Ovary (tissue), 9 donors: ENCODE results near the gene NUDT8. TPM values are rescaled to one million over a fixed set of nuclear protein-coding genes. Genes with fewer than 3 reads are reported as not detected.

Experiments
- DNase-seq, 5 donors: peaks; one replicate each; pipeline ENCODE4 v3.0.0-alpha.2; 2019 to 2020
- H3K27ac ChIP-seq, 2 donors: fragments of 200-600 bp; one replicate each; pipeline versions ENCODE4 v1.5.1 to v1.8.0; 2019 to 2022
- H3K27me3 ChIP-seq: fragments of 200-600 bp; one replicate; pipeline ENCODE4 v1.8.0; 2022
- H3K36me3 ChIP-seq: fragments of 200-600 bp; sonication (generic); one replicate; pipeline ENCODE4 v1.5.1; 2019
- H3K4me1 ChIP-seq: one replicate; pipeline ENCODE4 v1.8.1; 2013; ENCODE audit warnings: mild to moderate bottlenecking, moderate library complexity; ENCODE audit not compliant: insufficient read depth
- H3K4me3 ChIP-seq: fragments of 200-600 bp; sonication (generic); one replicate; pipeline ENCODE4 v1.5.1; 2017
- H3K9me3 ChIP-seq, 2 donors: fragments of 200-600 bp in 1 of 2; sonication (generic) in 1 of 2; one replicate each; pipeline versions ENCODE4 v1.5.1 to v1.8.1; 2013 to 2019; ENCODE audit warnings: mild to moderate bottlenecking in 1 of 2, moderate library complexity in 1 of 2
- CTCF ChIP-seq, 3 donors: fragments of 450-650 bp in 2 of 3; fragments of 200-600 bp in 1 of 3; IDR thresholded peaks; one replicate each; pipeline versions ENCODE4 v1.5.1 to v1.8.0; 2016 to 2022; ENCODE audit warnings: antibody characterized with exemption in 3 of 3, mild to moderate bottlenecking in 1 of 3
- EP300 ChIP-seq: sonication (generic); formaldehyde crosslinking; IDR thresholded peaks from one replicate; pipeline ENCODE4 v1.6.1; 2017; ENCODE audit warnings: antibody characterized with exemption
- POLR2A ChIP-seq: fragments of 450-650 bp; IDR thresholded peaks from one replicate; pipeline ENCODE4 v1.6.1; 2017; ENCODE audit warnings: antibody characterized with exemption, mild to moderate bottlenecking, moderate library complexity
- WGBS, 3 donors: extraction: QIAGEN DNeasy Blood & Tissue Kit in 1 of 3; methylation state at CpG; one replicate each; pipeline versions ENCODE4 v1.1.5 to v1.1.7; 2013 to 2017; 5-methylcytosine and 5-hydroxymethylcytosine counted together
- intact Hi-C, 4 donors: fragments of 100-400 bp; cut with DNase I; formaldehyde crosslinking; loops; one replicate each; pipeline versions ENCODE4 v1.11.0 to v1.15.1; 2022 to 2023
- polyA plus RNA-seq, 2 donors: library from polyadenylated mRNA; stranded (reverse); fragments of 200-250 nt in 1 of 2; fragments of 350-450 nt in 1 of 2; fragmentation: Illumina TruSeq in 1 of 2; extraction: RNeasy Lipid Tissue Mini Kit (QIAGEN cat#74804) in 1 of 2; gene quantifications; one replicate each; pipeline ENCODE4 v1.2.3, GENCODE V29; 2013 to 2014
- total RNA-seq, 7 donors: library from RNA; depleted of rRNA in 2 of 7; stranded (reverse); fragments of >200 nt in 2 of 7; fragmentation: NEBNext Ultra II Directional in 3 of 7; extraction: Animal tissue kit (Norgen Biotek cat#: 25700) in 3 of 7; gene quantifications; one replicate each; pipeline versions ENCODE4 v1.1.0 to v1.2.4, GENCODE V29; 2016 to 2023
- donor health status: DM: no; HTN: no; CAD: no; lungs with moderate emphysema.
- donor health status: DM: no; HTN: no; CAD: no.
- donor health status: Bipolar disorder and iron deficiency.
- donor health status: DM: yes; HTN: yes; CAD: no.
- donor health status: DM: no; HTN: no; CAD: no.
- donor health status: DM: yes; HTN: yes; CAD: no.

The NUDT8 gene
- total and polyA plus RNA-seq, 9 donors: 5.0 to 10.5 (median 7.3) TPM; not detected in 1

GRCh38 chr11:67664696-67665540 lies 35.2 kb upstream of the NUDT8 start:
- Histone ChIP-seq H3K27ac (no peak overlapping the region), H3K9me3 (no peaks in the 10 kb centered on the region), H3K36me3 (no peaks in the 10 kb centered on the region), H3K4me1 (no peaks in the 10 kb centered on the region), H3K27me3 (no peaks in the 10 kb centered on the region), H3K4me3 (no peak overlapping the region)
- WGBS, 3 donors: 86 to 88% (median 87%) methylated on average over 24 to 33 of the region's 33 CpGs
- DNase-seq: no peak
- intact Hi-C loops: no loop called here
- TF ChIP-seq EP300 (no peak), POLR2A (no peak), CTCF (IDR thresholded peaks at IDR 0.05) (no peak)

- no peak overlapping the region for H3K4me3 ChIP-seq
- H3K4me1 ChIP-seq: no peaks in the 10 kb centered on the region
- 84 to 100% (median 90%) methylated on average over 5 to 16 of the region's 16 CpGs for WGBS, 3 donors
- intact Hi-C loops: no loop called here
- H3K27ac ChIP-seq: no peak overlapping the region
- TF ChIP-seq CTCF (IDR thresholded peaks at IDR 0.05) (no peak), EP300 (no peak)
- DNase-seq: no peak
- H3K9me3 ChIP-seq: no peaks in the 10 kb centered on the region
- H3K36me3 ChIP-seq: no peaks in the 10 kb centered on the region
- no peaks in the 10 kb centered on the region for H3K27me3 ChIP-seq
These were observed 34.5 kb upstream of the NUDT8 start for GRCh38 chr11:67664213-67664585.

GRCh38 chr11:67663532-67664212 lies 33.9 kb upstream of the NUDT8 start:
- WGBS, 3 donors: 81 to 84% (median 83%) methylated on average over 22 of the region's 22 CpGs
- Histone ChIP-seq H3K9me3 (no peaks in the 10 kb centered on the region), H3K4me1 (no peaks in the 10 kb centered on the region), H3K27ac (no peak overlapping the region), H3K4me3 (no peak overlapping the region), H3K27me3 (no peaks in the 10 kb centered on the region), H3K36me3 (no peaks in the 10 kb centered on the region)
- no peak for TF ChIP-seq POLR2A
- no peak for TF ChIP-seq EP300
- TF ChIP-seq CTCF (IDR thresholded peaks at IDR 0.05): no peak
- intact Hi-C loops: no loop called here
- DNase-seq: no peak

GRCh38 chr11:67662835-67663531 lies 33.2 kb upstream of the NUDT8 start:
- TF ChIP-seq EP300 (no peak), POLR2A (no peak), CTCF (IDR thresholded peaks at IDR 0.05) (no peak)
- Histone ChIP-seq H3K4me1 (no peaks in the 10 kb centered on the region), H3K36me3 (no peaks in the 10 kb centered on the region), H3K9me3 (no peaks in the 10 kb centered on the region), H3K27me3 (no peaks in the 10 kb centered on the region), H3K27ac (no peak overlapping the region), H3K4me3 (no peak overlapping the region)
- intact Hi-C loops: no loop called here
- DNase-seq: no peak
- WGBS, 3 donors: 63 to 72% (median 72%) methylated on average over 18 to 19 of the region's 19 CpGs
